Femur (tissue), 1 donor: ENCODE data around the gene TTC28.

Experiments
- DNase-seq: peaks from one replicate; pipeline ENCODE4 v3.0.0-alpha.2; 2017

Gene TTC28

DNA sequence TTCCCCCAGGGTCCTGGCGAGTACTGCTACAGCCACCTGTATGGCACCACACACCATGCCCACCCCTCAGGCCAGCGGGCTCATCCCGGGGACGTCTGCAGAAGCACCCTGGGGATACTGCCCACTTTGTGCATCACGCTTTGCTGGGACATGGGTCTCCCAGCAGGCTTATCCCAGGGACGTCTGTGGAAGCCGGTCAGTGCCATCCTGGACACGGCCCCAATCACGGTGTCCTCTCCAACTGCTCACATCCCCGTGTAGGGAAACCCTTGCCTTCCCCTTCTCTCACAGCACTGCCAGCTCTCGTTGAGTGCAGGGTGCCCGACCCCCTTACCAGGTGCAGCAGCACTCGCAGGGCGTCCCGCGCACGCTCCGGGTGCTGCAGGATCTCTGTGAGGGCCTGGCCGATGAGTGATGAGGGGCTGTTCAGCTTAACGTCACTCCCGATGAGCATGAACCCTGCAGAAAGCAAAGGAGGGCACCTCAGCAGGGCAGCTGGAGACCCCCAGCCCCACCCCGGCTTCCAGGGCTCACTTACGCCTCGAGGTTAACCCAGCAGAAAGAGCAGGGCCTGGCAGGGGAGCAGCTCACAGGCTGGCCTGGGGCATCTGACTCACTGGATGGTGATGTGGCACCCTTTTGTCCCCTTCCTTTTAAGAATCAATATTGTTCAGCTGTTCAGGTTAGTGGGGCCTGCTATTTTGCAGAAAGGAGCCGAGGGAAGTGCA, 683.7 kb downstream of the TTC28 start:
- DNase-seq, result no peak

DNA sequence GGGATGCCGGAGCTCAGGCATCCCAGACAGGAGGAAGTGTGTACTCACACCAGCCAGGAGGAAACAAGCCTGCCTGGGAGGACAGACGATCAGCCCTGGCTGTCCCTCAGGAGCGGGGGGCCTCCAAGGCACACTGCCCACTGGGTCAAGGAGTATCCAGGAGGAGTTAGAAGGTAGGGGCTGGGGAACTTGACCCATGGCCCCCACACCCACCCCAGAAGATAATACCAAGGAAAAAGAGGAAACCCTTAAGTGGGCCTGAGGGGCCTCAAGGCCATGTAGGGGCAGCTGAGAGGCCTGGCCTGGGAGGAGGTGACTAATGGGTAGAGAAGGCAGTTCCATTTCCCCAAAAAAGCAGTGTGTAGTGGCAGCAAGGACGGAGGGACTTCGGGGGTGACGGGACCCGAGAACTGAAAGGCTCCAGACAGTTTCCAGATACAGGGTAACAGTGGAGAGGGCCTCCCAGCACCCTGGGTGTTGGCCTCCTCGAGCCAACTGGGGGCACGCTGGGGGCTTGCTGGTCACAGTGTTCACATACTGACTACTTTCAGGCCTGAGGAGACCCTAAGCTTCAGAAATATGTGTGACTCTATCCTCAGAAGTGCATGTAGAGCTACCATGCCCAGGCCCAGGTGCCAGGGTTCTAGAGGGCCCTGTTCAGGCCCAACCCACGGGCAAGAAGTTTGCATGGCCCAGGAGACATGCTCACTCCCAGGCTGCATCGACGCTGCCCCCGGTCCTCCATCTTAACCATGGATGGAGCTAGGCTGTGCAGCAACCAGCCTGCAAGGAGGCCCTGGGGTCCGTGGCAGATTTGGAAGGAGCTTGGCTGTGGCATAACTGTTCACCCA, 684.9 kb downstream of the TTC28 start:
- DNase-seq, result no peak

- DNase-seq, result peak; percentile 12
Measured at GRCh38 chr22:27993774-27994350, 685.8 kb downstream of the TTC28 start.

GRCh38 chr22:27993201-27993635, 686.4 kb downstream of the TTC28 start:
- DNase-seq, result peak; percentile 18

DNA sequence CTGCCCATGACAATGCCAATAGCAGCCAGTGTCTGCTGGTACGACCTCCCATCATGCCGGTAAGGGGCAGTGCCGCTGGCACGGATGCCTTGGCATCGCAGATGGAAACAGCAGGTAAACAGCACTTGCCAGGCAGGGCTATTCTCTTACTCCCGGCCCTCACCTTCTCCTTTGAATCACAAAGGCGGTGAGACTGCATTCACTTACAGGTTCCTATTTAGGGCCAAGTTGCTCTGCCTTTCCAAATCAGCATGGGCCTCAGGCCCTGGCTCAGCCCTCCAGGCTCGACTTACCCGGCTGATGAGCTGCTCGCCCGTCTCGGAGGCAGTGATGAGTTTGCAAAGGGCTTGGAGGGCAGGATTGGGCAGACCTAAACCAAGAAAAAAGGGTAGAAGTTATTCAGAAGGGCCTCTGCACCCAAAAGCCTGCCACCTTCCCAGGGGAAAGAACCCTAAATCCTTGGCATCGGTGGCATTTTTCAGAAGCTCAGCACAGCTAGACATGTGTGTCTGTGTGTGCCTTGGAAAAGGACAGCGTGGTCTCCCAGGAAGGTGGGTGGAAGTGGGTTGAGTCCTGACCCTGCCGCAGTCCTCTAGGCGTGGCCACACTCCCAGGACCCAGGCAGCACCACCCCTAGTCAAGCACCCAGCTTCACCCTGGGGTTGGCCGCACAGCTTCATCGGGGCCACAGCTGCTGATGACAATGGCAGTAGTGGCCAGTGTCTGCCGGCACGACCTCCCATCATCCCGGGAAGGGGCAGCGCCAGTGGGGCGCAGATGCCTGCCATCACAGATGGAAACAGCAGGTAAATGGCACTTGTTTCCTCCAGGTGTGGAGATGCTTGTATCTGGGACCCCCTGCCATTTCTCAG, 687.1 kb downstream of the TTC28 start:
- no peak for DNase-seq

- DNase-seq, result peak; percentile 16
Measured at GRCh38 chr22:27991586-27992293, 687.9 kb downstream of the TTC28 start.

DNA sequence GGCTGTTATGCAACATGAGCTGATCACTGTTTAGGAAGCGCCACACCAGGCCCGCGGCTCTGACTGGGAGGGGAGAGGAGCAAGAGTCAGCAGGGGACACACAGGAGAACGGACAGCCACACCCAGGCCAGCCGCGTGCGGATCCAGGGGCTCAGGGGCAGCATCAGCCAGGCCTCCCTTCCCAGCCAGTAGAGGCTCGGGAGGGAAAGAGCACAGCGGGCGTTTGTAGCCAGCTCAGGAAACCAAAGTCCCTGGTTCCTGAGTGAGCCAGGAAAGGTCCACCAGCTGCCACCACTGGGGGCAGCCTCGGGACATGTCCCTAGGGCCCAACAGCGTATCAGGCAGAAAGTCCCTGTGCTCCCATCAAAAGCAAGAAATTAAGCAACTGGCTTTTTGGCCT, 688.8 kb downstream of the TTC28 start:
- peak; percentile 60 for DNase-seq

- no peak for DNase-seq
Measured at GRCh38 chr22:27990451-27990840, 689.2 kb downstream of the TTC28 start.

- no peak for DNase-seq
Measured at GRCh38 chr22:27989758-27990450, 689.7 kb downstream of the TTC28 start.

GRCh38 chr22:27988704-27989103, 690.9 kb downstream of the TTC28 start:
- no peak for DNase-seq

- no peak for DNase-seq
Measured at GRCh38 chr22:27987557-27987956, 692.1 kb downstream of the TTC28 start.

- DNase-seq, result no peak
Measured at GRCh38 chr22:27986937-27987336, 692.7 kb downstream of the TTC28 start.

DNA sequence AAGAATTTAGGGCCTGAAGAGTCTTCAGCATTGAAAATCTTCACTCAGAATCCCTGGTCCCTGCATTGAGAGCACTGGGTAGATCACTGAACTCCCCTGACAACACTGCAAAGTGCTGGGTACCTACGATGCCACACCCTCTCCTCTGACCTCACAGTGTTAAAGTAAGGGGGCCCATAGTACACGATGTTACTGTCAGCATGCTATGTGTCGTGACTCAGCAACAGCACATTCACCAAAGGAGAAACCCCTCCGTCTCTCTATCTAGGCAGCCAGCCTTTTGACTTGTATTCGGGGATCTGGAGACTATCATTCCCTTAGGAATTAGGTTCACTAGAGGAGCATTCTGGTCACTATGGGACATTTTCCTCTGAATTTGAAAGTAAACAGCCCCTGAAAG, 693.2 kb downstream of the TTC28 start:
- DNase-seq, result no peak

DNA sequence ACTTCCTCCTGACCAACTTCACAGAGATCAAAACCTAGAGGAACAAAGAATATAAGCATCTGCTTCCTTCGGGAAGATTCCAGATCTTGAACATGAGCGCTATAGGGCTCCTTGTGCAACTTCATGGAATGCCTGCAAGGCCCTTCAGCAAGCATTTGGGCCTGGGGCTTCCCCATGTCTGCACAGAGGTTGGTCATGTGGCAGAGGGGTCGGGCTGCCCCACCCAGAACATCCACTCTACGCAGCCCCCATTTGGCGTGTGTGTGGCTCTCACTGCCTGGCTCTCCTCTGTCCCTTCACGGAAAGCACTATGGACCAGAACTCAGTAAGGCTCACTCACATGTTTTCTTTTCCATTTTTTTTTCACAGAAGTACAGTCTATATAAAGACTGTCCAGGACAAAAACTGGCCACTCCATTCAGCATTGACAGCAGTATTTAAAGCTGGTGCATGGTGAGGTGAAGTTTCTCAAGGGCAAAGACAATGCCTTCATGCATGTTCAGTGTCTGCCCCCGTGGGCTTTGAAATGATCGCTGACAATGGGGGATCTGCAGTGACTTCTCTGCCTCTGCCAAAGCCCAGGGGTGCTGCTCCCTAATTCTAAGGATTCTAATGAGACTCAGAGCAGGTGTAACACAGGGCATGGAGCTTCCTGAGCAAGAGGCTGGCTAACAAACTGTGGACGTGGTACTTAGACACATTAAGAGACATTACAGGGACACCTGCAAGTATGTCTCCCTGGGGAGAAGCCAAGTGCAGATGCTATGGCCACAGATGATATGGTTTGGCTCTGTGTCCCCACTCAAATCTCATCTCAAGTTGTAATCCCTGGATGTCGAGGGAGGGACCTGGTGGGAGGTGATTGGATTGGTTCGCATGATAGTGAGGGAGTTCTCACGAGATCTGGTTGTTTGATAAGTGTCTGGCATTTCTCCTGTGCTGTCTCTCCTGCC, 694.0 kb downstream of the TTC28 start:
- DNase-seq, result no peak

GRCh38 chr22:27984723-27985122, 694.9 kb downstream of the TTC28 start:
- no peak for DNase-seq

DNA sequence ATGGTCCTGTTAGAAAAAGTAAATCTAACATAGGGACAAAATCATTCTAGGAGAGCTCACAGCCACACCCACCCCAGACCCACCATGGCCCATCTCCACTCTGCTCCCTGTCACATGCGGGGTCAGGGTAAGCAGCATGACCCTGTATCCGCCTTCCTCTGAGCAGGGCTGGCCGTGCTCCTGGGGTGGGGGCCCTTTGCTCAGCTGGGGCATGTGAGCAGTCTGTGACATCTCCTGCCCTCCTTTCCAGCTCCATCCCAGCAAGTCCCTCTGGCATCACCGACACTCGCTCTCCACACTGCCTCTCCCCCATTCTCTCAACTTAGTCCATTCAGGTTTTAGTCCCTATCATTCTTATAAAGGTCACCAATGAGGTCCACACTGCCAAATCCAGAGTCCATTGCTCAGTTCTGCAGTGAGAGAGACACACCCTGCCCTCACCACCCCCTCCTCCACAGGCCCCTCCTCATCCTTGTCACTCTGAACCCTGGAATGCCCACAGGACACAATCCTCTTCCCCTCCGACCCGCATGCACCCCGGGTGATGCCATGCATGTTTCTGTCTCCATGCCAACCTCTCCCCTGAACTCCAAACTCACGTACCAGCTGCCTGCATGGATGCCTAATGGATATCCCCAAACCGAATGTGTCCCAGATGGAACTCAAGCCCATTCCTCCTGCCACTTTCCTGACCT, 695.5 kb downstream of the TTC28 start:
- no peak for DNase-seq

- DNase-seq, result no peak
Measured at GRCh38 chr22:27983361-27983791, 696.3 kb downstream of the TTC28 start.

GRCh38 chr22:27982630-27983180, 696.9 kb downstream of the TTC28 start:
- DNase-seq, result no peak

- DNase-seq, result no peak
Measured at GRCh38 chr22:27982106-27982505, 697.5 kb downstream of the TTC28 start.
